ENCODE measurements around the gene CKAP5.

- TF ChIP-seq CTCF (IDR thresholded peaks at IDR 0.05; ENCODE audit: insufficient read depth, low read length, poor library complexity, severe bottlenecking) (no peak), EZH2phosphoT487 (conservative IDR thresholded peaks at IDR 0.05; ENCODE audit: low read length) (no peak)
Observed at GRCh38 chr11:46761807-46762206, 84.3 kb downstream of the CKAP5 start.

Measured in SU-DHL-6 (cell line).